ENCODE results near the gene RIC3.

The RIC3 gene, protein sequence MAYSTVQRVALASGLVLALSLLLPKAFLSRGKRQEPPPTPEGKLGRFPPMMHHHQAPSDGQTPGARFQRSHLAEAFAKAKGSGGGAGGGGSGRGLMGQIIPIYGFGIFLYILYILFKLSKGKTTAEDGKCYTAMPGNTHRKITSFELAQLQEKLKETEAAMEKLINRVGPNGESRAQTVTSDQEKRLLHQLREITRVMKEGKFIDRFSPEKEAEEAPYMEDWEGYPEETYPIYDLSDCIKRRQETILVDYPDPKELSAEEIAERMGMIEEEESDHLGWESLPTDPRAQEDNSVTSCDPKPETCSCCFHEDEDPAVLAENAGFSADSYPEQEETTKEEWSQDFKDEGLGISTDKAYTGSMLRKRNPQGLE

GRCh38 chr11:8168485-8169257, at the start of gene RIC3:
TSS of gene RIC3 (minus strand) at chr11:8169025. CDS start at chr11:8168989, 36 bp downstream.
- Histone ChIP-seq H4K20me1 (ENCODE audit: insufficient read depth, low read length) (no peaks in the 10 kb centered on the region), H3K9me3 (ENCODE audit: insufficient read depth, low read length) (no peaks in the 10 kb centered on the region), H3K27ac (ENCODE audit: low read length) (no peak within 1 kb of the TSS), H3K4me3 (ENCODE audit: low read length) (no peak within 1 kb of the TSS), H2AFZ (ENCODE audit: low read depth, low read length) (no peak within 1 kb of the TSS), H3K79me2 (ENCODE audit: low read length) (no peaks in the 10 kb centered on the region), H3K27me3 (ENCODE audit: low read depth, low read length) (peaks cover 4% of the 10 kb centered on the region), H3K36me3 (replicated peaks; ENCODE audit: low read depth, low read length) (no peaks in the 10 kb centered on the region), H3K4me2 (ENCODE audit: low read length) (no peak within 1 kb of the TSS), H3K9ac (ENCODE audit: low read length) (no peak within 1 kb of the TSS), H3K4me1 (ENCODE audit: low read length) (no peaks in the 10 kb centered on the region)
- TF ChIP-seq CTCF (IDR thresholded peaks at IDR 0.05; ENCODE audit: low read depth, low read length) (no peak), EZH2phosphoT487 (IDR thresholded peaks at IDR 0.05; ENCODE audit: low read depth) (no peak)

GRCh38 chr11:8218409-8218808, 49.6 kb upstream of the RIC3 start:
- H3K27me3 ChIP-seq (ENCODE audit: low read depth, low read length), result no peaks in the 10 kb centered on the region
- no peak overlapping the region for H3K9ac ChIP-seq (ENCODE audit: low read length)
- TF ChIP-seq CTCF (IDR thresholded peaks at IDR 0.05; ENCODE audit: low read depth, low read length) (no peak), EZH2phosphoT487 (IDR thresholded peaks at IDR 0.05; ENCODE audit: low read depth) (no peak)
- no peak overlapping the region for H2AFZ ChIP-seq (ENCODE audit: low read depth, low read length)
- no peak overlapping the region for H3K4me2 ChIP-seq (ENCODE audit: low read length)
- H3K36me3 ChIP-seq (replicated peaks; ENCODE audit: low read depth, low read length), result no peaks in the 10 kb centered on the region
- H3K4me1 ChIP-seq (ENCODE audit: low read length), result peaks cover under 1% of the 10 kb centered on the region; the same call in 1 of the 2 replicates
- no peak overlapping the region for H3K4me3 ChIP-seq (ENCODE audit: low read length)
- no peak overlapping the region for H3K27ac ChIP-seq (ENCODE audit: low read length)
- no peaks in the 10 kb centered on the region for H3K9me3 ChIP-seq (ENCODE audit: insufficient read depth, low read length)
- H4K20me1 ChIP-seq (ENCODE audit: insufficient read depth, low read length), result no peaks in the 10 kb centered on the region
- no peaks in the 10 kb centered on the region for H3K79me2 ChIP-seq (ENCODE audit: low read length)

DNA sequence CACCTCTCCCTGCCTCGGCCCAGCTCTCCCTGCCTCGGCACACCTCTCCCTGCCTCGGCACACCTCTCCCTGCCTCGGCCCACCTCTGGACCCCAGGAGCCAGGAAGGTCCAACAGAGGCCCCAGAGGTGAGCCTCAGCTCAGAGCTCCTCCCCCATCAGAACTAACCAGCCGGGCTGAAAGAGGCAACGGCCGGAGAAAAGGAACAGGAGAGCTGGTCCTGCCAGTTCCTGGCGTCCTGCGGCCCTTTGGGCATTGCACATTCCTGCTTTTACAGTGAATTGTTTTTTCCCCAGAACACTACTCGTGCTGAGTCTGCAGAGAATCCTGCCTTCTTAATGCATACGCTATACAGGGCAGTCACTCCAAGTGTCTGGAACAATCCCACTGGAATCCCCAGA, 49.1 kb upstream of the RIC3 start:
- no peaks in the 10 kb centered on the region for H3K9me3 ChIP-seq (ENCODE audit: insufficient read depth, low read length)
- no peak overlapping the region for H3K4me2 ChIP-seq (ENCODE audit: low read length)
- no peak overlapping the region for H3K27ac ChIP-seq (ENCODE audit: low read length)
- H3K36me3 ChIP-seq (replicated peaks; ENCODE audit: low read depth, low read length), result no peaks in the 10 kb centered on the region
- no peak overlapping the region for H3K4me3 ChIP-seq (ENCODE audit: low read length)
- TF ChIP-seq EZH2phosphoT487 (IDR thresholded peaks at IDR 0.05; ENCODE audit: low read depth) (no peak), CTCF (IDR thresholded peaks at IDR 0.05; ENCODE audit: low read depth, low read length) (no peak)
- H3K79me2 ChIP-seq (ENCODE audit: low read length), result no peaks in the 10 kb centered on the region
- H3K4me1 ChIP-seq (ENCODE audit: low read length), result no peaks in the 10 kb centered on the region
- H2AFZ ChIP-seq (ENCODE audit: low read depth, low read length), result no peak overlapping the region
- H4K20me1 ChIP-seq (ENCODE audit: insufficient read depth, low read length), result no peaks in the 10 kb centered on the region
- H3K9ac ChIP-seq (ENCODE audit: low read length), result no peak overlapping the region
- no peaks in the 10 kb centered on the region for H3K27me3 ChIP-seq (ENCODE audit: low read depth, low read length)

GRCh38 chr11:8217136-8217535, 48.3 kb upstream of the RIC3 start:
- H3K36me3 ChIP-seq (replicated peaks; ENCODE audit: low read depth, low read length), result no peaks in the 10 kb centered on the region
- no peaks in the 10 kb centered on the region for H3K27me3 ChIP-seq (ENCODE audit: low read depth, low read length)
- H3K9ac ChIP-seq (ENCODE audit: low read length), result no peak overlapping the region
- H3K4me1 ChIP-seq (ENCODE audit: low read length), result no peaks in the 10 kb centered on the region
- TF ChIP-seq CTCF (IDR thresholded peaks at IDR 0.05; ENCODE audit: low read depth, low read length) (no peak), EZH2phosphoT487 (IDR thresholded peaks at IDR 0.05; ENCODE audit: low read depth) (no peak)
- no peak overlapping the region for H2AFZ ChIP-seq (ENCODE audit: low read depth, low read length)
- H3K27ac ChIP-seq (ENCODE audit: low read length), result no peak overlapping the region
- H3K4me2 ChIP-seq (ENCODE audit: low read length), result no peak overlapping the region
- H3K79me2 ChIP-seq (ENCODE audit: low read length), result no peaks in the 10 kb centered on the region
- H3K9me3 ChIP-seq (ENCODE audit: insufficient read depth, low read length), result no peaks in the 10 kb centered on the region
- H4K20me1 ChIP-seq (ENCODE audit: insufficient read depth, low read length), result no peaks in the 10 kb centered on the region
- H3K4me3 ChIP-seq (ENCODE audit: low read length), result no peak overlapping the region
